ENCODE results near the gene MYEOV. TPM values are rescaled to one million over a fixed set of nuclear protein-coding genes. Genes with fewer than 3 reads are reported as not detected.

The MYEOV gene
- total and polyA plus RNA-seq, 2 of the 8 experiments (the other 6 are each of a cell fraction or from before 2014, with no cell fraction given), result 0.44 to 0.67 TPM

DNA sequence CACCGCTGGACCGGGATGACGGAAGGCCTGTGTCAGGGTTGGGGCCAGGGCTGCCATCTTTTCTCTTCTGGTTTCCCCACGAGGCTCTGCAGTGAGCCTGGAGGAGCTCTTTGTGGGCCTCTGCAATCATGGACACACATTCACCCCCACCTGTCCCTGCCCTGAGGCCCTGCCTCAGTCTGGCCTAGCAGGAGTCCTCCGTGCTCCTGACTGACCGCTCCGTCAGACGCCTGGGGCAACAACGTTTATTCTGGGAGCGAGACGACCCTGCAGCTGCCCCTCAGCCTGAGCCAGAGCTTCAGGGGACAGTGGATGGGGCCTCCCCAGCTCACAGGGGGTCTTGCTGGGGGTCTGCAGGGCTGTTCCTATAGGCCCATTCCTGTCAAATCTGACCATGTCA, 8.2 kb upstream of the MYEOV start (continued):
- no peak for TF ChIP-seq TBP (IDR thresholded peaks at IDR 0.05; ENCODE audit: low read depth, low read length)

Data from H1 (cell line).